GM19324 (cell line): ENCODE data around the gene RALBP1.

Experiments used
- ATAC-seq: cut with Tn5 transposase; IDR thresholded peaks from one replicate; pipeline ENCODE4 v1.9.1; 2021; ENCODE audit warnings: mild to moderate bottlenecking, moderate library complexity; ENCODE audit not compliant: unreplicated experiment, low FRiP score

RALBP1 gene

GRCh38 chr18:9578306-9578705 is 103.0 kb downstream of the RALBP1 start:
- no peak for ATAC-seq

- no peak for ATAC-seq
These were observed 106.4 kb downstream of the RALBP1 start for GRCh38 chr18:9581667-9582066.

GRCh38 chr18:9586814-9587213 is 111.5 kb downstream of the RALBP1 start:
- ATAC-seq, result no peak
